GM23248 (cell line): Measurements from ENCODE around the gene NPTN.

Experiments
- EZH2 ChIP-seq: fragments of 200-600 bp; sonication (generic); IDR thresholded peaks from 2 replicates; pipeline ENCODE4 v1.6.1; 2018; ENCODE audit warnings: antibody characterized with exemption, mild to moderate bottlenecking; ENCODE audit not compliant: insufficient read depth, poor library complexity, severe bottlenecking
- EZH2phosphoT487 ChIP-seq: fragments of 200-600 bp; sonication (generic); IDR thresholded peaks from 2 replicates; pipeline ENCODE4 v1.6.1; 2018; ENCODE audit warnings: antibody characterized with exemption, moderate library complexity, mild to moderate bottlenecking, low read depth; ENCODE audit not compliant: insufficient read depth

DNA sequence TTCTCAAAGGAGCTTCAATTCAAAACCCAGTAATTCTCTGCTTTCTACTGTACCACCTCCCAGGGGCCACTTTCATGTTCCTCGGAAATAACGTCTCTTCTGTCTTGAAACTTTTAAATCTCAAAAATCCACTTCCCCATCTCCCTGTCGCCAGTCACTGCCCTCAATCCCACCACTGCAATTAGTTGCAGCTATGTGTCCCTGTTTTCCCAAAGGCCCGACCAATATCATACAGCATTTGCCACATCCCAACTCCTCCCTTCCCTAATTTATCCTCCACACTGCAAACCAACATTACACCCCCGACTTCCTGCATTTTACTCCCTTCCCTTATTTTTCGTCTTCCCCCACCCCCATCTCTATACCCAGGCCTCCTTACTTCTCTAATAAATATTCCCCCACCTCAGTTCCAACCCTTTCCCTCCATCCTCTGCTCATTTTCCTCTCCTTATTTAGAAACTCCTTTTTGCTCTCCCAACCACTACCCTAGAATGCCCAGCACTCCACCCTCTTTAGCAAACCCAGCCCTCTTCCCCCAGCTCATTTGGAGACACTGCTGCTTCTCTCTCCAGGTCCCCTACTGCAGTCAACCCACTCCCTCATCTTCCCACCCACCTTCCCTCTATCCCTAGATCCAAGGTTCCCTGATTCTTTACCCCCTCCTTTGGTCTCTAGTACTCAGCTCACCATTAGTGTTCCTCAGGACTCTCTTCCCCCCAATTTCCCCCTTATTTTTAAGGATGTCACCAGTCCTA, 1.1 kb downstream of the NPTN start:
- TF ChIP-seq EZH2phosphoT487 (no peak), EZH2 (no peak)
